Activated CD8-positive, alpha-beta memory T cell treated with anti-CD3 and anti-CD28 coated beads, Interleukin-2, amount 50 U/mL, for 24 hours (primary cell): ENCODE data around the gene IGFL4.

ENCODE experiments used
- DNase-seq: peaks from one replicate; pipeline ENCODE4 v3.0.0-alpha.2; 2020; ENCODE audit errors: extremely low read depth

Gene IGFL4

DNA sequence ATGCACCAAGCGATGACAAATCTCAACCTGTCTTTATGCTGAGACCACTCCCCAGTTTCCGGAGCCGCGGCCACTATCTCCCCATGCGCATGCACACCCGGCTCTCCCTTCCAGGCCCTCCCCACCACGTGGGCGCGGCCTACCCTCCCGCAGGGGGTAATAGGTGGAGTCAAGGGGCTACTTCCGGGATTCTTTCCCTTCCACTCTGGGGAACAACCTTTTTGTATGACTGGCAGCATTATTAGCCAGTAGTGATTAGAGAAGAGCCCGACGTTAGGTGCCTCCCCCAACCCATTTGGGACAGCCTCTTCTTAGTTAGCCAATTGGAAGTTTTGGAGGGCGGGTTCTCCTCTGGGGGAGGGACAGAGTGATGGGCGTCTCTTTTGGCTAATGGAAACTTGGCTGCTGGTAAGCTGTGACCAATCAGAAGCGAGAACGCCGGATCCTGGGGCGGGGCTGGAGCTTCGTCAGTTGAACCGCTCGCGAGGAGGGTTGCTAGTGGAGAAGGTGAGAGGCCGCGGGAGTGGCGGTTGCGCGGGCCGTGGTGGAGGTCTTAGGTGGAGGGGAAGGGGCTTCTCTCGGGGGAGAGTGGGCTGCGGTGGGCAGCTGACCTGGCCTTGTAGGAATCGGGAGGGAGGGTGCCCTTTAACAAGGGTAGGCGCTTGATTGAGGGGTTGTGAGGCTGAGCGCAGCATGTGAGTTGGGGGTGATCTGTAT is 45.6 kb downstream of the IGFL4 start, which contains the start of gene CCDC61:
Gene CCDC61 (plus strand): TSS at position 470 of the 717 bp plus-strand sequence. CDS start 7,552 bp downstream, outside the sequence.
- peak; percentile 89 for DNase-seq

DNA sequence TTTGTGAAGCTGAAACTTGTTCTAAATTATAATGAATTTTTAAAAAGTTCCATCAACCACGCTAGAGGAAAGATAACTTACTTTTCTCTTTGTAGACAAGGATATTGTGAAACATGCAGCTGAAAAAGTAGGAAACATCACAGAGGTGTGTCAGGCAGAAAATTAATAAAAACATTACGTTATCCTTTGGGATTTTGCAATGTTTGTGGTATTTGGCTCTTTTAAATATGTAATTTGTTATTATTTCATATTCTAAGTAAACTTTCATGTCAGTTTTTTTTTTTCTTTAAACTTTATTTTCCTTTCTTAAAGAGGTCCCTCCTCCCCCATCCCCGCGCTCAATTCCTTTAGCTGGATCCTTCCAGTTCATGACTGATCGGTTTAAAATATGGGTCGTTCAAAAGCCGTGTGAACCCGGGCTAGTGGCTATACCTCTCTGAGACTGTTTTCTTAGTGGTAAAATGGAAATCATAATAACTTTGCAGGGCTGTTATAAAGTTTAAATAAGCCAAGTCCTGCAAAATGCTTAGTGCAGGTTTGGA is 46.3 kb downstream of the IGFL4 start:
- DNase-seq, result no peak

DNA sequence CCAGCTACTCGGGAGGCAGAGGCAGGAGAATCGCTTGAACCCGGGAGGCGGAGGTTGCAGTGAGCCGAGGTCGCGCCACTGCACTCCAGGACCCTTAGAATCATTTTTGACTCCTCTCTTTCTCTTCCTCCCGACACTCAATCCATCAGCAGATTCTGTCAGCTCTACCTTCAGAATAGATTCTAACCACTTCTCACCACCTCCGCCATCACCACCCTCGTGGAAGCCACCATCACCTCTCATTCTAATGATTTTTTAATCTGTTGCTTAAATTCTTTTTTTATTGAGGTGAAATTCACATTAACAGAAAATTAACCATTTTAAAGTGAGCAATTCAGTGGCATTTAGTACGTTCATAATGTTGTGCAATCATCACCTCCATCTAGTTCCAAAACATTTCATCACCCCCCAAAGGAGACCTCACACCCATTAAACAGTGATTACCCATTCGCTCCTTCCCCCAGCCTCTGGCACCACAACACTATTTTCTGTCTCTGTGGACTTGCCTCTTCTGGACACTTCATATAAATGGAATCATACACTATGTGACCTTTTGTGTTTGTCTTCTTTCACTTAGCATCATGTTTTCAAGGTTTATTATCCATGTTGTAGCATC is 50.6 kb downstream of the IGFL4 start:
- no peak for DNase-seq
